HepG2 (cell line): Measurements from ENCODE around the gene AGFG1. TPM values are rescaled to one million over a fixed set of nuclear protein-coding genes. Genes with fewer than 3 reads are reported as not detected.

Source experiments
- ATAC-seq: fragments of 200-7000 bp; cut with Tn5 transposase; 3 replicates; pipeline ENCODE4 v1.9.1; 2020; ENCODE audit warnings: mild to moderate bottlenecking, moderate library complexity
- BruUV-seq: library from RNA; stranded (reverse); fragments of 400-500 nt; replicated peaks from 2 replicates; lab custom pipeline; 2021; lab: Mats Ljungman, UMichigan
- CTCF ChIA-PET: fragments of 300-600 bp; formaldehyde crosslinking; extraction: SDS; loops from one replicate; lab custom pipeline; 2021; ENCODE audit warnings: low total read pairs, inconsistent platforms, low intra/inter-chr PET ratio; lab: Yijun Ruan, JAX
- POLR2A ChIA-PET: fragments of 350-600 bp; sonication (Branson Sonifier 250); formaldehyde crosslinking; loops from one replicate; lab custom pipeline; 2020; ENCODE audit warnings: antibody characterized with exemption, inconsistent platforms; lab: Yijun Ruan, JAX
- DNase-seq: peaks from one replicate; pipeline ENCODE4 v3.0.0-alpha.2; 2015; ENCODE audit warnings: low spot score
- FAIRE-seq: peaks from 3 replicates; lab custom pipeline; 2011; peaks lifted over from hg19 to GRCh38; lab: Jason Lieb, UNC
- H2AFZ ChIP-seq: one replicate; pipeline ENCODE4 v1.6.1; 2011; ENCODE audit warnings: low read length, inconsistent platforms
- H3K27ac ChIP-seq: fragments of 300-600 bp; 3 replicates; pipeline ENCODE4 v1.8.0; 2011; ENCODE audit warnings: mixed run types, mild to moderate bottlenecking, mixed read lengths, low read length, inconsistent platforms; ENCODE audit not compliant: insufficient read depth; ENCODE audit errors: extremely low read length
- H3K27me3 ChIP-seq, 2 experiments: fragments of 200-600 bp in 1 of 2; 2 replicates in 1 of 2; 3 replicates in 1 of 2; pipeline versions ENCODE4 v1.6.0 to v1.8.0; 2011; ENCODE audit warnings: low read length in 2 of 2, mild to moderate bottlenecking in 2 of 2, moderate library complexity in 2 of 2, inconsistent platforms in 1 of 2; ENCODE audit not compliant: insufficient read depth in 2 of 2, control insufficient read depth in 1 of 2
- H3K36me3 ChIP-seq, 2 experiments: fragments of 200-600 bp in 1 of 2; replicated peaks in 1 of 2; 2 replicates in 1 of 2; 3 replicates in 1 of 2; pipeline versions ENCODE4 v1.5.1 to v1.8.0; 2011; ENCODE audit warnings: low read length in 2 of 2, inconsistent platforms in 1 of 2; ENCODE audit not compliant: insufficient read depth in 2 of 2, control insufficient read depth in 1 of 2
- H3K4me1 ChIP-seq: 2 replicates; pipeline ENCODE4 v1.5.1; 2012; ENCODE audit warnings: low read length, inconsistent platforms; ENCODE audit not compliant: insufficient read depth
- H3K4me2 ChIP-seq: 2 replicates; pipeline ENCODE4 v1.6.0; 2011; ENCODE audit warnings: low read depth, low read length, inconsistent platforms
- H3K4me3 ChIP-seq, 3 experiments: fragments of 200-600 bp in 1 of 3; sonication (generic), shearing (Covaris generic) in 1 of 3; replicated peaks in 1 of 3; 2 replicates each; pipeline ENCODE4 v1.5.1; 2011 to 2016; ENCODE audit warnings: low read length in 3 of 3, inconsistent platforms in 2 of 3, low read depth in 2 of 3, mild to moderate bottlenecking in 2 of 3, control low read depth in 1 of 3, mixed read lengths in 1 of 3; ENCODE audit not compliant: insufficient read depth in 1 of 3
- H3K79me2 ChIP-seq: one replicate; pipeline ENCODE4 v1.6.1; 2011; ENCODE audit warnings: low read length, inconsistent platforms; ENCODE audit not compliant: insufficient read depth
- H3K9ac ChIP-seq: 2 replicates; pipeline ENCODE4 v1.6.0; 2011; ENCODE audit warnings: mild to moderate bottlenecking, low read depth, low read length, inconsistent platforms; ENCODE audit not compliant: insufficient read depth
- H3K9me3 ChIP-seq: 2 replicates; pipeline ENCODE4 v1.5.1; 2012; ENCODE audit warnings: mild to moderate bottlenecking, low read length
- H4K20me1 ChIP-seq: 2 replicates; pipeline ENCODE4 v1.6.0; 2011; ENCODE audit warnings: inconsistent platforms, mild to moderate bottlenecking, low read length, moderate library complexity; ENCODE audit not compliant: insufficient read depth
- CBFB ChIP-seq: sonication (generic); formaldehyde crosslinking; IDR thresholded peaks from 2 replicates; pipeline ENCODE4 v1.4.0; 2020; ENCODE audit warnings: missing genetic modification reagents
- MAFF ChIP-seq: IDR thresholded peaks from 2 replicates; pipeline ENCODE4 v1.6.1; 2011; ENCODE audit warnings: low read depth, low read length, improper control_type of control experiment
- MAFK ChIP-seq, 2 experiments: IDR thresholded peaks in 1 of 2; conservative IDR thresholded peaks in 1 of 2; 2 replicates each; pipeline ENCODE4 v1.6.1; 2011; ENCODE audit warnings: improper control_type of control experiment in 2 of 2, low read length in 2 of 2
- MEIS1 ChIP-seq: sonication (generic); formaldehyde crosslinking; IDR thresholded peaks from 2 replicates; pipeline ENCODE4 v1.9.0; 2021; ENCODE audit warnings: mild to moderate bottlenecking, missing genetic modification reagents, moderate library complexity, borderline replicate concordance
- MEIS2 ChIP-seq: sonication (generic); formaldehyde crosslinking; IDR thresholded peaks from 2 replicates; pipeline ENCODE4 v1.9.0; 2021; ENCODE audit warnings: mild to moderate bottlenecking, missing genetic modification reagents
- TBX3 ChIP-seq: fragments of 450-650 bp; IDR thresholded peaks from 2 replicates; pipeline ENCODE4 v1.6.1; 2017; ENCODE audit warnings: antibody characterized with exemption, mild to moderate bottlenecking, inconsistent platforms, borderline replicate concordance
- U2AF1 ChIP-seq: fragments of 200-400 bp; formaldehyde crosslinking; optimal IDR thresholded peaks from 2 replicates; pipeline ENCODE3; 2017; ENCODE audit warnings: mild to moderate bottlenecking, low read depth, low read length
- ZNF44 ChIP-seq: sonication (generic); formaldehyde crosslinking; IDR thresholded peaks from 2 replicates; pipeline ENCODE4 v1.5.1; 2020; ENCODE audit warnings: mild to moderate bottlenecking, missing genetic modification reagents
- ZNF780A ChIP-seq: sonication (generic); formaldehyde crosslinking; IDR thresholded peaks from 2 replicates; pipeline ENCODE4 v1.8.0; 2022; ENCODE audit warnings: mild to moderate bottlenecking, missing genetic modification reagents, moderate library complexity
- WGBS: methylation state at CpG from one replicate; pipeline ENCODE4 v1.1.6; 2017; ENCODE audit warnings: low lambda C conversion rate; 5-methylcytosine and 5-hydroxymethylcytosine counted together
- in situ Hi-C: cut with HindIII; loops from 2 replicates; pipeline ENCODE4 v1.10.0; 2017; ENCODE audit warnings: low pct_unique_long_range_greater_than_20kb; ENCODE audit not compliant: extremely low pct_ligation_motif_present
- intact Hi-C: fragments of 100-400 bp; cut with micrococcal nuclease; formaldehyde crosslinking; loops from one replicate; pipeline ENCODE4 v1.10.0; 2022; ENCODE audit not compliant: unreplicated experiment
- polyA plus RNA-seq, 8 experiments: library from polyadenylated mRNA; depleted of rRNA in 3 of 8; stranded (reverse) in 7 of 8; unstranded in 1 of 8; fragments of >200 nt; fragmentation: Illumina TruSeq in 4 of 8; extraction: Trizol in 4 of 8; gene quantifications; 2 replicates each; pipeline versions ENCODE4 v1.2.1 to v1.2.3, GENCODE V29; 2011 to 2016; ENCODE audit warnings: low read depth in 4 of 8, missing spikeins in 1 of 8, mixed read lengths in 1 of 8; ENCODE audit not compliant: insufficient read depth in 1 of 8
- total RNA-seq, 5 experiments: library from RNA; depleted of rRNA; stranded (reverse); fragments of >200 nt; fragmentation: Illumina TruSeq; extraction: Trizol; gene quantifications; 2 replicates each; pipeline ENCODE4 v1.2.3, GENCODE V29; 2016; ENCODE audit warnings: low read depth in 1 of 5
- TF ChIP-seq, protein P1 (sequence below): sonication (generic); formaldehyde crosslinking; IDR thresholded peaks from 2 replicates; pipeline ENCODE4 v1.5.1; 2020; ENCODE audit warnings: missing genetic modification reagents, mild to moderate bottlenecking, borderline replicate concordance

The AGFG1 gene
- total and polyA plus RNA-seq, 2 of the 13 experiments (the other 11 are each of a cell fraction or from before 2014, with no cell fraction given) = 145 to 168 TPM

GRCh38 chr2:227423656-227424499 is 48.1 kb upstream of the AGFG1 start:
- intact Hi-C loops = no loop called here
- ChIA-PET POLR2A (no interaction called here), CTCF (no interaction called here)
- H3K79me2 ChIP-seq = no peaks in the 10 kb centered on the region
- H3K9me3 ChIP-seq = no peaks in the 10 kb centered on the region
- DNase-seq (no peak), ATAC-seq (no peak)
- BruUV-seq = no TSS peak
- in situ Hi-C loops = no loop called here
- H3K36me3 ChIP-seq = no peaks in the 10 kb centered on the region
- no peaks in the 10 kb centered on the region for H3K27me3 ChIP-seq
- no peak overlapping the region for H3K4me2 ChIP-seq
- 90% methylated on average over 10 of the region's 10 CpGs for WGBS
- H3K9ac ChIP-seq = no peak overlapping the region
- no peaks in the 10 kb centered on the region for H4K20me1 ChIP-seq
- no peak for TF ChIP-seq CBFB (CRISPR knock-in tag)
- 0 out of 2 replicates have a peak, but pooled peaks have one; percentile 15 for TF ChIP-seq MAFF
- TF ChIP-seq MAFK (conservative IDR thresholded peaks at IDR 0.05 in 1 of 2, IDR thresholded peaks at IDR 0.05 in 1 of 2; ENCODE audit: low read length in 2 of 2) = peak in 1 of 2 experiments; percentile 55; a peak in 1 of 4 replicates
- TF ChIP-seq, all 625 proteins: peak for 2
- Histone ChIP-seq H2AFZ (no peak overlapping the region), H3K4me1 (peaks cover 27% of the 10 kb centered on the region), H3K27ac (no peak overlapping the region), H3K4me3 (no peak overlapping the region)
- no peak for FAIRE-seq

DNA sequence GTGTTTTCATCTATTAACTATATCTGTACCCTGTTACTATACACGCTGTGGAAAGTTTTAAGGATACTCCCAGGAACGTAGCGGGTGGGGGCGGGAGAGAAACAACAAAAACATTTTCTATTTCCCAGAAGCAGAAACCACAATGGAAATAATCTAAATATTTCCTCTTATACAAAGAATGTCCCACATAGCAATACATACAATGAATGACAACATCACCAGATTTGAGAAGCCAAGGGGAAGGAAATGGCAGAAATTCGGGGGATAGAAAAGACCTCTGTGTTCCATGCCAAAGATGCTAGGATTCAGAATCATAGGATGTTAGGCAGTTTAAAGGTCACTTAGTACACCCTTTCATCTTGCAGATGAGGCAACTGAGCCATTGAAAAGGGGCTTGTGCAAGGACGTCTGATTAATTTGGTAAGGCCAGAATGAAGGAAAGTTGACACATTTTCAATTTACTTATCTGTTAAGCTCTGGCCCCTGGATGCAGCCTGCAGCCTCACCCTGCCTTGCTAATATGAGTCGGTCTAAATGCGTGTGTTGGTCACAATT is 43.1 kb upstream of the AGFG1 start:
- Histone ChIP-seq H3K36me3 (no peaks in the 10 kb centered on the region), H4K20me1 (no peaks in the 10 kb centered on the region), H3K4me3 (peak overlapping the region in 1 of 3 experiments; percentile 19; a peak in 1 of 6 replicates), H3K4me2 (peak overlapping the region; percentile 70), H3K9me3 (peaks cover 19% of the 10 kb centered on the region), H3K27me3 (no peaks in the 10 kb centered on the region), H3K79me2 (no peaks in the 10 kb centered on the region), H2AFZ (no peak overlapping the region), H3K9ac (no peak overlapping the region), H3K4me1 (peaks cover 39% of the 10 kb centered on the region), H3K27ac (peak overlapping the region; percentile 35)
- FAIRE-seq = no peak
- intact Hi-C loops (loop anchor here (1.0 to 2.0 kb wide), 2 partner anchors 22 to 38 kb away; no protein-coding TSS in a partner anchor), in situ Hi-C loops (no loop called here)
- DNase-seq = peak; percentile 90
- CTCF ChIA-PET = no interaction called here
- POLR2A ChIA-PET = interaction anchor here (1.2 kb wide), 1 partner anchor 39 kb away, joined by 3 read pairs; no protein-coding TSS in a partner anchor
- no TSS peak for BruUV-seq
- WGBS = 24% methylated on average over 8 of the region's 8 CpGs
- ATAC-seq = peak; percentile 80
- TF ChIP-seq ZNF780A (CRISPR knock-in tag) (no peak), U2AF1 (no peak), ZNF44 (CRISPR knock-in tag) (no peak), MEIS1 (no peak), MEIS2 (no peak), TBX3 (peak; percentile 28; the same call in 1 of the 2 replicates)
- TF ChIP-seq, protein P1, sequence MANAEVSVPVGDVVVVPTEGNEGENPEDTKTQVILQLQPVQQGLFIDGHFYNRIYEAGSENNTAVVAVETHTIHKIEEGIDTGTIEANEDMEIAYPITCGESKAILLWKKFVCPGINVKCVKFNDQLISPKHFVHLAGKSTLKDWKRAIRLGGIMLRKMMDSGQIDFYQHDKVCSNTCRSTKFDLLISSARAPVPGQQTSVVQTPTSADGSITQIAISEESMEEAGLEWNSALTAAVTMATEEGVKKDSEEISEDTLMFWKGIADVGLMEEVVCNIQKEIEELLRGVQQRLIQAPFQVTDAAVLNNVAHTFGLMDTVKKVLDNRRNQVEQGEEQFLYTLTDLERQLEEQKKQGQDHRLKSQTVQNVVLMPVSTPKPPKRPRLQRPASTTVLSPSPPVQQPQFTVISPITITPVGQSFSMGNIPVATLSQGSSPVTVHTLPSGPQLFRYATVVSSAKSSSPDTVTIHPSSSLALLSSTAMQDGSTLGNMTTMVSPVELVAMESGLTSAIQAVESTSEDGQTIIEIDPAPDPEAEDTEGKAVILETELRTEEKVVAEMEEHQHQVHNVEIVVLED = no peak
